SHP77 treated with DMSO at 0.1 percent for 48 hours (cell line): Measurements from ENCODE around the gene EIF4E3.

Experiments used
- DNase-seq: peaks from one replicate; lab custom pipeline; 2025; lab: John Stamatoyannopoulos, UW

The EIF4E3 gene

GRCh38 chr3:71647751-71648150, 77.5 kb downstream of the EIF4E3 start:
- no peak for DNase-seq

DNA sequence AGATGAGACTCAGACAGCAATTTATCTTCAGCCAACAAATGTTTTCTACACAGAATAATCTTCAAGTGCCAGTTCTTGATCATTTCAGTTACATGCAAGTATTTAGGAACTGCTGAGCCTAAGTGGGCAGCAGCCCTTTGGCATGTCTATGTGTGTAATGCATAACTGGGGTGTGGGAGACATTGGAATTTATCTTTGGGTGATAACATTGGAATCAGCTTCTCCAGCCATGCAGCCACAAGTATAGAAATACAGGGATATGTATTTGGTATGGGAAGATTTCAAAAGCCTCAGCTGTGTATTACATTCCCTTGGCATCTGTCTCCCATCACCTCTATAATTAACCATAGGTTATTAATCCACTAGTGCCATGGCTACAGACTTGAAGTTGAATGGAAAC, 78.2 kb downstream of the EIF4E3 start:
- no peak for DNase-seq

- no peak for DNase-seq
Measured at GRCh38 chr3:71645140-71645539, 80.1 kb downstream of the EIF4E3 start.

- no peak for DNase-seq
Measured at GRCh38 chr3:71641674-71642073, 83.5 kb downstream of the EIF4E3 start.

GRCh38 chr3:71640331-71640983, 84.7 kb downstream of the EIF4E3 start:
- DNase-seq, result no peak

GRCh38 chr3:71636482-71636881, 88.7 kb downstream of the EIF4E3 start:
- no peak for DNase-seq

DNA sequence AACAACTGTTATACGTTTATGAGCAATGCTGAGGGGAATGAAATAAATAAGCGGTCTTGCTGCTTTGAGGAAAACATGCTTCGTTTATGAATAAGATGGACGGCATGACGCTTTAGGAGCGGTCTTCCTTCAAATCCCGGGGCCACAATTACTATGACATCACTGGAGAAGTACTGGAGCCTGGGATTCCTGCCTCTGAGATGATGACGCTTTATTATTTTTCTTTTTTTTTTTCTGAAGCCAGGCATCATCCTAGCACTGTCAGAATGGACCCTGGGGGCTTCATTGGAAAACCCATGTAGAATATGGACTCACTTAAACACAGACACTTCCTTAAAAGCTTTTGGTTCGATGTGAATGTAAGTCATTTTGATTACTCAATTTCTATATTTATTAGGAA, 89.2 kb downstream of the EIF4E3 start:
- no peak for DNase-seq

GRCh38 chr3:71634671-71635070, 90.5 kb downstream of the EIF4E3 start:
- no peak for DNase-seq

- DNase-seq, result no peak
Measured at GRCh38 chr3:71629711-71630110, 95.5 kb downstream of the EIF4E3 start.

DNA sequence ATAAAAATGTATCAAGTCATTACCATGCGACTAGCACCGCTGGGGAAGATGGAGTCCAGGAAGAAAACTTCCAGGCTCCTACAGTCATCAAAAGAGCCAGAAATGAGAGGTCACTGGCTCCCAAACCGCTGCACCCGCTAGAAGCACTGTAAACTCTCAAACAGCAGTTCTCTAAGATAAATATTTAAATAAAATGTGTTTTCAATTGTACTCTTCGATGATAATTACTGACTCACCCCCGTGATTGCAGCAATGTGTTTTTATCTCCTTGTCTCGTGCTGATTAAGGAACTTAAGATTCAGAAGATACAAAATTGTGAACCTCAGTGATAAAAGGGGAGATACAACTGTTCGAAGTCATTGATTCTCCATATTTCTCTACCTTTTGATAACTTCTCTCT, 95.9 kb downstream of the EIF4E3 start:
- DNase-seq, result no peak

DNA sequence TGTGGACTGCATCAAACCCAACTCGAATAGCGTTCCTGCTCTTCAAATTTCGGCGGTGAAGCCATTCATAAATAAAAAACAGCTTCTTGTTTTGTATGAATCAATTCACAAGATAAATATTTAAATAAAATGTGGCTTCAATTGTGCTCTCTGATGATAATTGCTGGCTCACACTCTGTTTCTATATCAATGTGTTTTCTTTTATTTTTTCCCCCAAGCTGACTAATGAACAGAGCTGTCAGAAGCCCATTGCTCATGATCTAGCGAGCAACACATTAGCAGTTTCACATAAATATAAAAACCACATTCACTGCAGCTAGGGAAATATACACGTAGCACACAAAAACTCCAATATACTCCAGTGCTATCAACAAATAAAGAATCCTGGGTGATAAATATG, 96.7 kb downstream of the EIF4E3 start:
- DNase-seq, result no peak

- no peak for DNase-seq
Measured at GRCh38 chr3:71625676-71626075, 99.5 kb downstream of the EIF4E3 start.
